ENCODE results near the gene PDCD2L. TPM values are rescaled to one million over a fixed set of nuclear protein-coding genes. Genes with fewer than 3 reads are reported as not detected.
A peak's percentile ranks its signal among the peaks of the same experiment; 100 is the strongest.

PDCD2L gene
- polyA plus RNA-seq, 1 donor (not counting 4 experiments of a cell fraction or from before 2014, with no cell fraction given): 23.8 TPM

GRCh38 chr19:34364462-34364829, 39.8 kb upstream of the PDCD2L start:
- Histone ChIP-seq H2AFZ (ENCODE audit: control insufficient read depth, low read length) (peak overlapping the region; percentile 89), H3K9me3 (ENCODE audit: control insufficient read depth, low read depth, low read length) (no peaks in the 10 kb centered on the region), H3K4me2 (ENCODE audit: control insufficient read depth, extremely low read depth, insufficient read depth, low read depth, low read length) (peak overlapping the region; percentile 64), H3K9me1 (ENCODE audit: control insufficient read depth, extremely low read depth, insufficient read depth, low read length) (no peaks in the 10 kb centered on the region), H3K4me3 (ENCODE audit: control insufficient read depth in 2 of 3, extremely low read depth in 1 of 3, insufficient read depth in 2 of 3, low read depth in 1 of 3, low read length in 3 of 3) (peak overlapping the region; percentile 52 to 81 (median 62)), H4K20me1 (ENCODE audit: control insufficient read depth, extremely low read depth, insufficient read depth, low read length) (no peaks in the 10 kb centered on the region), H3K9ac (ENCODE audit: control insufficient read depth, extremely low read depth, insufficient read depth, low read length) (peak overlapping the region; percentile 54), H3K27me3 (ENCODE audit: control insufficient read depth, extremely low read depth, insufficient read depth, low read length) (no peaks in the 10 kb centered on the region), H3K36me3 (ENCODE audit: control insufficient read depth in 2 of 2, extremely low read depth in 1 of 2, insufficient read depth in 2 of 2, low read length in 2 of 2) (peaks cover 12 to 19% of the 10 kb centered on the region in 2 experiments), H3K79me2 (ENCODE audit: control insufficient read depth, insufficient read depth, low read length) (peaks cover 32% of the 10 kb centered on the region), H3K27ac (ENCODE audit: control insufficient read depth, insufficient read depth, low read length) (peak overlapping the region; percentile 14), H3K4me1 (ENCODE audit: control insufficient read depth, extremely low read depth, insufficient read depth, low read length) (peaks cover 24% of the 10 kb centered on the region)
- DNase-seq (ENCODE audit: low read depth, low spot score) (no peak), FAIRE-seq (no peak)
- dilution Hi-C loops (cut with MboI; ENCODE audit: extremely low pct_ligation_motif_present, low sequenced_read_pairs): no loop called here
- no peak for TF ChIP-seq EZH2 (IDR thresholded peaks at IDR 0.05; ENCODE audit: low read length)
- no peak for TF ChIP-seq CTCF (optimal IDR thresholded peaks at IDR 0.05 in 1 of 3, IDR thresholded peaks at IDR 0.05 in 1 of 3, conservative IDR thresholded peaks at IDR 0.05 in 1 of 3; ENCODE audit: extremely low read depth in 1 of 3, insufficient read depth in 2 of 3, low read length in 3 of 3)

- H2AFZ ChIP-seq (ENCODE audit: control insufficient read depth, low read length): peak within 1 kb of the TSS; percentile 89
- no peaks in the 10 kb centered on the region for H3K9me3 ChIP-seq (ENCODE audit: control insufficient read depth, low read depth, low read length)
- H3K4me2 ChIP-seq (ENCODE audit: control insufficient read depth, extremely low read depth, insufficient read depth, low read depth, low read length): peak within 1 kb of the TSS; percentile 77
- H3K79me2 ChIP-seq (ENCODE audit: control insufficient read depth, insufficient read depth, low read length): peaks cover 32% of the 10 kb centered on the region
- no peaks in the 10 kb centered on the region for H3K27me3 ChIP-seq (ENCODE audit: control insufficient read depth, extremely low read depth, insufficient read depth, low read length)
- DNase-seq (ENCODE audit: low read depth, low spot score) (no peak), FAIRE-seq (no peak)
- H3K27ac ChIP-seq (ENCODE audit: control insufficient read depth, insufficient read depth, low read length): peak within 1 kb of the TSS; percentile 57
- H3K9me1 ChIP-seq (ENCODE audit: control insufficient read depth, extremely low read depth, insufficient read depth, low read length): no peaks in the 10 kb centered on the region
- peaks cover 19% of the 10 kb centered on the region for H3K4me1 ChIP-seq (ENCODE audit: control insufficient read depth, extremely low read depth, insufficient read depth, low read length)
- H4K20me1 ChIP-seq (ENCODE audit: control insufficient read depth, extremely low read depth, insufficient read depth, low read length): no peaks in the 10 kb centered on the region
- TF ChIP-seq CTCF (optimal IDR thresholded peaks at IDR 0.05 in 1 of 3, IDR thresholded peaks at IDR 0.05 in 1 of 3, conservative IDR thresholded peaks at IDR 0.05 in 1 of 3; ENCODE audit: extremely low read depth in 1 of 3, insufficient read depth in 2 of 3, low read length in 3 of 3) (no peak), EZH2 (IDR thresholded peaks at IDR 0.05; ENCODE audit: low read length) (no peak)
- dilution Hi-C loops (cut with MboI; ENCODE audit: extremely low pct_ligation_motif_present, low sequenced_read_pairs): no loop called here
- H3K9ac ChIP-seq (ENCODE audit: control insufficient read depth, extremely low read depth, insufficient read depth, low read length): peak within 1 kb of the TSS; percentile 82
- H3K4me3 ChIP-seq (ENCODE audit: control insufficient read depth in 2 of 3, extremely low read depth in 1 of 3, insufficient read depth in 2 of 3, low read depth in 1 of 3, low read length in 3 of 3): peak within 1 kb of the TSS; percentile 64 to 94 (median 81)
- peaks cover 15 to 20% of the 10 kb centered on the region in 2 experiments for H3K36me3 ChIP-seq (ENCODE audit: control insufficient read depth in 2 of 2, extremely low read depth in 1 of 2, insufficient read depth in 2 of 2, low read length in 2 of 2)
Measured at GRCh38 chr19:34364830-34365462, 39.3 kb upstream of the PDCD2L start, which contains the start of gene GPI. TSS of gene GPI (plus strand) at chr19:34365196. CDS start at chr19:34365267, 71 bp downstream.
